ENCODE measurements around the gene EDN3. TPM values are rescaled to one million over a fixed set of nuclear protein-coding genes. Genes with fewer than 3 reads are reported as not detected.

Gene EDN3
- total RNA-seq, result not detected in 2 replicates

GRCh38 chr20:59300333-59301081, at the start of gene EDN3:
Gene EDN3, plus strand, starts transcription at chr20:59300611. Its CDS starts 202 bp downstream, at chr20:59300813.
- TF ChIP-seq CTCF (IDR thresholded peaks at IDR 0.05; ENCODE audit: insufficient read depth, low read depth, low read length), result no peak
- no peak within 1 kb of the TSS for H3K4me3 ChIP-seq (ENCODE audit: low read depth, low read length)
- no peak for DNase-seq (ENCODE audit: low read depth)

GRCh38 chr20:59253325-59253724, 47.1 kb upstream of the EDN3 start:
- no peak for DNase-seq (ENCODE audit: low read depth)
- no peak overlapping the region for H3K4me3 ChIP-seq (ENCODE audit: low read depth, low read length)
- TF ChIP-seq CTCF (IDR thresholded peaks at IDR 0.05; ENCODE audit: insufficient read depth, low read depth, low read length), result no peak

- DNase-seq (ENCODE audit: low read depth), result no peak
- H3K4me3 ChIP-seq (ENCODE audit: low read depth, low read length), result no peak overlapping the region
- TF ChIP-seq CTCF (IDR thresholded peaks at IDR 0.05; ENCODE audit: insufficient read depth, low read depth, low read length), result no peak
These were observed 46.6 kb upstream of the EDN3 start for GRCh38 chr20:59253779-59254319.

- no peak for TF ChIP-seq CTCF (IDR thresholded peaks at IDR 0.05; ENCODE audit: insufficient read depth, low read depth, low read length)
These were observed 45.2 kb upstream of the EDN3 start for GRCh38 chr20:59255256-59255655.

GRCh38 chr20:59258221-59258621, 42.2 kb upstream of the EDN3 start:
- no peak for TF ChIP-seq CTCF (IDR thresholded peaks at IDR 0.05; ENCODE audit: insufficient read depth, low read depth, low read length)
- H3K4me3 ChIP-seq (ENCODE audit: low read depth, low read length), result no peak overlapping the region
- DNase-seq (ENCODE audit: low read depth), result no peak

More at GRCh38 chr20:59255256-59255655, 45.2 kb upstream of the EDN3 start:
- DNase-seq (ENCODE audit: low read depth), result no peak
- no peak overlapping the region for H3K4me3 ChIP-seq (ENCODE audit: low read depth, low read length)

GRCh38 chr20:59259946-59260345, 40.5 kb upstream of the EDN3 start:
- no peak for DNase-seq (ENCODE audit: low read depth)
- H3K4me3 ChIP-seq (ENCODE audit: low read depth, low read length), result no peak overlapping the region
- no peak for TF ChIP-seq CTCF (IDR thresholded peaks at IDR 0.05; ENCODE audit: insufficient read depth, low read depth, low read length)
